Measurements from ENCODE around the gene DAB1. TPM values are rescaled to one million over a fixed set of nuclear protein-coding genes. Genes with fewer than 3 reads are reported as not detected.

Gene DAB1
- total RNA-seq, 1 donor, result not detected

- no peak for DNase-seq (ENCODE audit: insufficient read length, low spot score, missing footprints)
- Histone ChIP-seq H3K36me3 (ENCODE audit: insufficient read depth, low read length) (no peaks in the 10 kb centered on the region), H2AFZ (ENCODE audit: low read length) (no peak overlapping the region), H3K4me2 (ENCODE audit: insufficient read depth, low read length) (no peak overlapping the region), H3K79me2 (ENCODE audit: insufficient read depth, low read length) (no peaks in the 10 kb centered on the region), H3K9me3 (ENCODE audit: low read depth, low read length) (no peaks in the 10 kb centered on the region), H3K4me1 (ENCODE audit: insufficient read depth, low read length) (no peaks in the 10 kb centered on the region), H3K27ac (ENCODE audit: low read depth, low read length) (no peak overlapping the region), H3K4me3 (ENCODE audit: insufficient read depth, low read length) (no peak overlapping the region), H4K20me1 (ENCODE audit: insufficient read depth, low read length) (no peaks in the 10 kb centered on the region), H3K27me3 (ENCODE audit: insufficient read depth, low read length) (no peaks in the 10 kb centered on the region)
- no peak for TF ChIP-seq CTCF (IDR thresholded peaks at IDR 0.05; ENCODE audit: extremely low read depth, low read depth, low read length)
Measured at GRCh38 chr1:57117753-57118152, 306.1 kb downstream of the DAB1 start.

GRCh38 chr1:57116871-57117270 is 307.0 kb downstream of the DAB1 start:
- H3K4me3 ChIP-seq (ENCODE audit: insufficient read depth, low read length), result no peak overlapping the region
- no peak for TF ChIP-seq CTCF (IDR thresholded peaks at IDR 0.05; ENCODE audit: extremely low read depth, low read depth, low read length)
- H3K36me3 ChIP-seq (ENCODE audit: insufficient read depth, low read length), result no peaks in the 10 kb centered on the region
- no peak overlapping the region for H3K27ac ChIP-seq (ENCODE audit: low read depth, low read length)
- no peak overlapping the region for H3K4me2 ChIP-seq (ENCODE audit: insufficient read depth, low read length)
- no peak for DNase-seq (ENCODE audit: insufficient read length, low spot score, missing footprints)
- no peaks in the 10 kb centered on the region for H3K4me1 ChIP-seq (ENCODE audit: insufficient read depth, low read length)
- H2AFZ ChIP-seq (ENCODE audit: low read length), result no peak overlapping the region
- no peaks in the 10 kb centered on the region for H3K27me3 ChIP-seq (ENCODE audit: insufficient read depth, low read length)
- no peaks in the 10 kb centered on the region for H4K20me1 ChIP-seq (ENCODE audit: insufficient read depth, low read length)
- H3K9me3 ChIP-seq (ENCODE audit: low read depth, low read length), result no peaks in the 10 kb centered on the region
- no peaks in the 10 kb centered on the region for H3K79me2 ChIP-seq (ENCODE audit: insufficient read depth, low read length)

- no peak overlapping the region for H3K4me2 ChIP-seq (ENCODE audit: insufficient read depth, low read length)
- no peak for DNase-seq (ENCODE audit: insufficient read length, low spot score, missing footprints)
Measured at GRCh38 chr1:57115030-57115614, 308.7 kb downstream of the DAB1 start.

GRCh38 chr1:57112148-57112547 is 311.7 kb downstream of the DAB1 start:
- no peak overlapping the region for H3K4me3 ChIP-seq (ENCODE audit: insufficient read depth, low read length)
- no peak overlapping the region for H3K4me2 ChIP-seq (ENCODE audit: insufficient read depth, low read length)
- TF ChIP-seq CTCF (IDR thresholded peaks at IDR 0.05; ENCODE audit: extremely low read depth, low read depth, low read length), result no peak
- H4K20me1 ChIP-seq (ENCODE audit: insufficient read depth, low read length), result no peaks in the 10 kb centered on the region
- H3K27me3 ChIP-seq (ENCODE audit: insufficient read depth, low read length), result no peaks in the 10 kb centered on the region
- no peaks in the 10 kb centered on the region for H3K4me1 ChIP-seq (ENCODE audit: insufficient read depth, low read length)
- no peaks in the 10 kb centered on the region for H3K9me3 ChIP-seq (ENCODE audit: low read depth, low read length)
- H3K79me2 ChIP-seq (ENCODE audit: insufficient read depth, low read length), result no peaks in the 10 kb centered on the region
- H3K27ac ChIP-seq (ENCODE audit: low read depth, low read length), result no peak overlapping the region
- H2AFZ ChIP-seq (ENCODE audit: low read length), result no peak overlapping the region
- no peak for DNase-seq (ENCODE audit: insufficient read length, low spot score, missing footprints)
- no peaks in the 10 kb centered on the region for H3K36me3 ChIP-seq (ENCODE audit: insufficient read depth, low read length)

More at GRCh38 chr1:57115030-57115614, 308.7 kb downstream of the DAB1 start:
- Histone ChIP-seq H3K79me2 (ENCODE audit: insufficient read depth, low read length) (no peaks in the 10 kb centered on the region), H2AFZ (ENCODE audit: low read length) (no peak overlapping the region), H4K20me1 (ENCODE audit: insufficient read depth, low read length) (no peaks in the 10 kb centered on the region), H3K36me3 (ENCODE audit: insufficient read depth, low read length) (no peaks in the 10 kb centered on the region), H3K4me3 (ENCODE audit: insufficient read depth, low read length) (no peak overlapping the region), H3K4me1 (ENCODE audit: insufficient read depth, low read length) (no peaks in the 10 kb centered on the region), H3K27me3 (ENCODE audit: insufficient read depth, low read length) (no peaks in the 10 kb centered on the region), H3K9me3 (ENCODE audit: low read depth, low read length) (no peaks in the 10 kb centered on the region), H3K27ac (ENCODE audit: low read depth, low read length) (no peak overlapping the region)
- no peak for TF ChIP-seq CTCF (IDR thresholded peaks at IDR 0.05; ENCODE audit: extremely low read depth, low read depth, low read length)

All from osteoblast (primary cell).